Right lung (tissue), 10 donors: ENCODE results near the gene TOR4A. TPM values are rescaled to one million over a fixed set of nuclear protein-coding genes. Genes with fewer than 3 reads are reported as not detected.

ENCODE experiments used
- DNase-seq, 2 donors: peaks; one replicate each; pipeline ENCODE4 v3.0.0-alpha.2; 2013
- long read RNA-seq, 8 donors: transcript quantifications; one replicate each; lab custom pipeline, GENCODE V29; 2026
- polyA plus RNA-seq, 5 donors: library from polyadenylated mRNA; unstranded; fragments of 120-200 nt; gene quantifications; one replicate each; pipeline versions ENCODE4 v1.2.1 to v1.2.3, GENCODE V29; 2013; ENCODE audit warnings: inconsistent platforms in 1 of 5, low replicate concordance in 1 of 5; ENCODE audit not compliant: insufficient read length in 5 of 5, insufficient read depth in 1 of 5

The TOR4A gene
- 10 to 100 TPM in 3 of 5 donors, 1 to 10 TPM in 2; 6.6 to 17.8 (median 10.3) TPM for polyA plus RNA-seq
- long read RNA-seq, donor 1, full-length matches to known transcripts: 9 of 9 reads
- long read RNA-seq, donor 1, partial matches to known transcripts: 0 of 9 reads
- long read RNA-seq, donor 1, other reads (novel, unspliced or antisense): 0 of 9 reads
- long read RNA-seq, donor 2, full-length matches to known transcripts: 5 of 11 reads
- long read RNA-seq, donor 2, partial matches to known transcripts: 6 of 11 reads
- long read RNA-seq, donor 2, other reads (novel, unspliced or antisense): 0 of 11 reads
- long read RNA-seq, donor 3, full-length matches to known transcripts: 4 of 4 reads
- long read RNA-seq, donor 3, partial matches to known transcripts: 0 of 4 reads
- long read RNA-seq, donor 3, other reads (novel, unspliced or antisense): 0 of 4 reads
- long read RNA-seq, donor 4, full-length matches to known transcripts: 4 of 4 reads
- long read RNA-seq, donor 4, partial matches to known transcripts: 0 of 4 reads
- long read RNA-seq, donor 4, other reads (novel, unspliced or antisense): 0 of 4 reads
- long read RNA-seq, donor 5, full-length matches to known transcripts: 4 of 4 reads
- long read RNA-seq, donor 5, partial matches to known transcripts: 0 of 4 reads
- long read RNA-seq, donor 5, other reads (novel, unspliced or antisense): 0 of 4 reads
- long read RNA-seq, donor 6, full-length matches to known transcripts: 4 of 4 reads
- long read RNA-seq, donor 6, partial matches to known transcripts: 0 of 4 reads
- long read RNA-seq, donor 6, other reads (novel, unspliced or antisense): 0 of 4 reads
- long read RNA-seq, donor 7, full-length matches to known transcripts: 1 of 7 reads
- long read RNA-seq, donor 7, partial matches to known transcripts: 6 of 7 reads
- long read RNA-seq, donor 7, other reads (novel, unspliced or antisense): 0 of 7 reads
- long read RNA-seq, donor 8, full-length matches to known transcripts: 2 of 2 reads
- long read RNA-seq, donor 8, partial matches to known transcripts: 0 of 2 reads
- long read RNA-seq, donor 8, other reads (novel, unspliced or antisense): 0 of 2 reads

GRCh38 chr9:137277329-137278041 is at the start of gene TOR4A:
Gene TOR4A, plus strand, starts transcription at chr9:137277726. Its CDS starts 964 bp downstream, at chr9:137278690.
- peak in 1 of 2 donors; percentile 78 for DNase-seq

- DNase-seq: no peak
Measured at GRCh38 chr9:137227853-137228505, 49.5 kb upstream of the TOR4A start.

- DNase-seq: no peak
Measured at GRCh38 chr9:137228506-137228967, 49.0 kb upstream of the TOR4A start.

GRCh38 chr9:137228968-137229896 is 48.3 kb upstream of the TOR4A start:
- no peak for DNase-seq

GRCh38 chr9:137229903-137230704 is 47.4 kb upstream of the TOR4A start:
- no peak for DNase-seq

GRCh38 chr9:137230705-137231371 is 46.7 kb upstream of the TOR4A start, which contains the start of gene SLC34A3:
Gene SLC34A3, plus strand, starts transcription at chr9:137230901. Its CDS starts 802 bp downstream, at chr9:137231703.
- DNase-seq: no peak

DNA sequence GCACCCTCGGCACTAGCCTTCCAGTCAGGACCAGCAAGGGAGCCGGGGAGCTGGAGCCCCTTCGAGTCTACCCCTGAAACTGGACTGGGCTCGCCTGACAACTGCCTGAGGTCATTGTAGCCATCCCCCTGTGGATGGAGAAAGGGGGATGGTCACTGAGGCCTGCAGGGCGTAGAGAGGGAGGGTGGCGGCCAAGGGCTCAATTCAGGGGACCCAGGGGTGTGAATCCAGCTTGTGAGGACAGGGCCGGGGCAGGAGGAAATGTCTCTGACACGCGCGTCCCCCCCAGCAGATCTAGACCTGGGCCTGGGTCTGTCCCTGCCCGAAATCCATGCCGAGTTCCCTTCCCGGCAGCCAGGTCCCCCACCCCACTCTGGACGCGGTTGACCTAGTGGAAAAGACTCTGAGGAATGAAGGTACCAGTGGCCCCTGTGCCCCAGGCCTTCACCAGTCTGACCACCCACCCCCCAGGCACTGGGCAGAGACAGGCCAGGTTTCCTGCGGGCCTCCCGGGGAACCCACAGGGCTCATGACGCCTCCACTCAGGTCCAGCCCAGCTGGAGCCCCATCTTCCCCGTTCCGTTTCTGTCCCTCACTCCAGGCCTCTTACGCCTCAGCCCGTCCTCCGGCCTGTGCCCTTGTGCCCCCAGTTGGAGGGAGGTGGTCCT is 46.0 kb upstream of the TOR4A start:
- no peak for DNase-seq

DNA sequence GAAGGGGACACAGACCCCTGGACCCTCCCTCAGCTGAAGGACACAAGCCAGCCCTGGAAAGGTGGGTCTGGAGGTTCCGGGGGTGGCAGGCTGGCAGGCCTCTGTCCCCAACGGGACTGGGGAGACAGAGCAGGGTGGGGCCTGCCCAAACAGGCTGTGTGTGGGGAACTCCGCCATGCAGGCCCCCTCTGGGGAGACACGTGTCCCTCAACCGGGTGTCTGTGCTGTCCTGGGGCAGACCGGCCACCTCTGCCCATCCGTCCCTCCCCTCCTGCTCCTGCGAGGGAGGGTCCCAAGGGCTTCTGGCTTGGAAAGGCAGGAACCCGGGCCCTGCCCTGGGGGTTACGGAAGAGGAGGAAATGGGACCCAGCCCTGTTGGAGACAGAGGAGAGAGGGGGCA is 45.4 kb upstream of the TOR4A start:
- no peak for DNase-seq

GRCh38 chr9:137232510-137232909 is 45.0 kb upstream of the TOR4A start:
- no peak for DNase-seq

DNA sequence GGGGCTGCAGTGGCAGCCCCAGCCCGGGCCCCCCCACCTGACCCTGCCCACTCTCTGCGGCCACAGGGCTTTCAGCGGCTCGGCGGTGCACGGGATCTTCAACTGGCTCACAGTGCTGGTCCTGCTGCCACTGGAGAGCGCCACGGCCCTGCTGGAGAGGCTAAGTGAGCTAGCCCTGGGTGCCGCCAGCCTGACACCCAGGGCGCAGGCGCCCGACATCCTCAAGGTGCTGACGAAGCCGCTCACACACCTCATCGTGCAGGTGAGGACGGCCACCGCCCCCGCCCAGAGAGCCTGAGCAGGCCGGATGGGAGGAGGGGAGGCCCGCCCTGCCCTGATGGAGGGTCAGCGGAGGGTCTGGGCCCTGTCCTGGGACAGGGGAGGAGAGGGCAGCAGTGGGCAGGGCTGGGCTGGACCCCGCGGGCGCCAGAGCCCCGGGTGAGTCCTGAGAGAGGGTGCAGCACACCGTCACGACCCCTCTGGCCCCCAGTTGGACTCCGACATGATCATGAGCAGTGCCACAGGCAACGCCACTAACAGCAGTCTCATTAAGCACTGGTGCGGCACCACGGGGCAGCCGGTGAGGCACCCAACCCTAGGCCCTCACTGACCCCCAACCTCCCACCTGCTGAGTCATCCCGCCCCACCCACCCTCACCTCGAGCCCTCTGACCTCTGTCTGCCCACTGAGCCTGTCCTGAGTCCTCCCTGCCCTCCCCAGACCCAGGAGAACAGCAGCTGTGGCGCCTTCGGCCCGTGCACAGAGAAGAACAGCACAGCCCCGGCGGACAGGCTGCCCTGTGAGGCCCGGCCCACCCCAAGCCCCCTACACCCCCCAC is 44.2 kb upstream of the TOR4A start:
- no peak for DNase-seq

- DNase-seq: no peak
Measured at GRCh38 chr9:137234055-137234697, 43.4 kb upstream of the TOR4A start.

- no peak for DNase-seq
Measured at GRCh38 chr9:137234758-137235423, 42.6 kb upstream of the TOR4A start.

DNA sequence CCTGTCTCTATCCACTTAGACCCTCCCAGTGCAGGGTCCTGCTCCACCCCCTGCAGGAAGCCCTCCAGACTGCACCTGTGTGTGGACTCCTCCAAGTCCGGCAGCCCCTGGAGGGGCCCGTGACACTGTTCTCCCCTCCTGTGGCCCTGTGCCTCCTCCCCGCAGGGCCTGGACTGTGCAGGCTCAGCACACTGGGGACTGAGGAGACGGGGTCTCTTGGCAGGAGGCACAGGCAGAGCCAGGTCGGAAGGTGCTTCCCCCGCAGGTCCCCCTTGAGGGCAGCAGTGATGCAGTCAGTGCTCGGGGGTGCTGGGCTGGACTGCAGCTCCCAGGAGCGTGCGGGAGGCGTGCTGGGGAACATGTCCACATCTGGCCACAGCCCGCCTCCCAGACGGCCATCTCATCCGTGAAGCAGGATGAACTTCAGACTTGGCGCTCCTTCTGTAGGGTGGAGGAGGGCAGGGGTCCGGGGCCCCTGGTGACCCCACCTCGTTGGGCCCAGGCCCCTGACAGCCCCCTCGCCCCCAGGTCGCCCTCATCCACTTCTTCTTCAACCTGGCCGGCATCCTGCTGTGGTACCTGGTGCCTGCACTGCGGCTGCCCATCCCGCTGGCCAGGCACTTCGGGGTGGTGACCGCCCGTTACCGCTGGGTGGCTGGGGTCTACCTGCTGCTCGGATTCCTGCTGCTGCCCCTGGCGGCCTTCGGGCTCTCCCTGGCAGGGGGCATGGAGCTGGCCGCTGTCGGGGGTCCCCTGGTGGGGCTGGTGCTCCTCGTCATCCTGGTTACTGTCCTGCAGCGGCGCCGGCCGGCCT is 41.9 kb upstream of the TOR4A start:
- no peak for DNase-seq

GRCh38 chr9:137236238-137236935 is 41.1 kb upstream of the TOR4A start:
- peak; percentile 77 to 79 for DNase-seq
